CD4-positive, alpha-beta T cell (primary cell): Measurements from ENCODE around the gene GBGT1. TPM values are rescaled to one million over a fixed set of nuclear protein-coding genes. Genes with fewer than 3 reads are reported as not detected.

ENCODE experiments used
- ATAC-seq: fragments of 200-7000 bp; cut with Tn5 transposase; one replicate; pipeline ENCODE4 v1.10.0; 2022; ENCODE audit warnings: mild to moderate bottlenecking; ENCODE audit not compliant: poor library complexity
- CTCF ChIA-PET: fragments of 350-600 bp; sonication (Branson Sonifier 250); formaldehyde crosslinking; loops from one replicate; lab custom pipeline; 2021; ENCODE audit warnings: antibody characterized with exemption, inconsistent platforms; lab: Charles Lee
- POLR2A ChIA-PET: fragments of 350-600 bp; sonication (Branson Sonifier 250); formaldehyde crosslinking; loops from one replicate; lab custom pipeline; 2021; ENCODE audit warnings: antibody characterized with exemption, inconsistent platforms; lab: Charles Lee
- DNase-seq, 14 experiments: peaks; one replicate each; pipeline ENCODE4 v3.0.0-alpha.2; 2013 to 2020; ENCODE audit warnings: mixed read lengths in 2 of 14
- H3K27ac ChIP-seq, 2 donors: one replicate each; pipeline versions ENCODE4 v1.5.1 to v1.7.0; 2013; ENCODE audit warnings: low read length in 2 of 2, low read depth in 1 of 2, mild to moderate bottlenecking in 1 of 2
- H3K27me3 ChIP-seq, 2 experiments: 1 replicate in 1 of 2; 2 replicates in 1 of 2; pipeline versions ENCODE4 v1.6.1 to v1.7.0; 2013; ENCODE audit warnings: low read length in 2 of 2, control low read depth in 1 of 2, mild to moderate bottlenecking in 1 of 2, moderate library complexity in 1 of 2; ENCODE audit not compliant: insufficient read depth in 2 of 2, control insufficient read depth in 1 of 2
- H3K36me3 ChIP-seq: one replicate; pipeline ENCODE4 v1.6.1; 2013; ENCODE audit warnings: low read length, control low read depth; ENCODE audit not compliant: insufficient read depth
- H3K4me1 ChIP-seq: one replicate; pipeline ENCODE4 v1.6.1; 2013; ENCODE audit warnings: low read length, control low read depth; ENCODE audit not compliant: insufficient read depth
- H3K4me3 ChIP-seq: one replicate; pipeline ENCODE4 v1.5.1; 2013; ENCODE audit warnings: mild to moderate bottlenecking, low read length, moderate library complexity
- H3K9me3 ChIP-seq, 2 experiments: 1 replicate in 1 of 2; 2 replicates in 1 of 2; pipeline versions ENCODE4 v1.6.1 to v1.7.0; 2013; ENCODE audit warnings: low read length in 2 of 2, mild to moderate bottlenecking in 2 of 2, control low read depth in 1 of 2, moderate library complexity in 1 of 2; ENCODE audit not compliant: control insufficient read depth in 1 of 2, insufficient read depth in 1 of 2
- H3K27ac Mint-ChIP-seq: one replicate; pipeline ENCODE4 v1.8.0; 2020; ENCODE audit warnings: mixed read lengths
- H3K27me3 Mint-ChIP-seq: one replicate; pipeline ENCODE4 v1.8.0; 2021; ENCODE audit warnings: mixed read lengths
- H3K36me3 Mint-ChIP-seq: one replicate; pipeline ENCODE4 v1.8.0; 2021; ENCODE audit warnings: low read depth, mixed read lengths
- H3K4me1 Mint-ChIP-seq: one replicate; pipeline ENCODE4 v1.8.0; 2021; ENCODE audit warnings: low read depth, mixed read lengths
- H3K4me3 Mint-ChIP-seq: one replicate; pipeline ENCODE4 v1.8.0; 2020; ENCODE audit warnings: mild to moderate bottlenecking, mixed read lengths
- H3K9me3 Mint-ChIP-seq: one replicate; pipeline ENCODE4 v1.8.0; 2020; ENCODE audit warnings: mixed read lengths
- CTCF ChIP-seq: fragments of 200-600 bp; IDR thresholded peaks from one replicate; pipeline ENCODE4 v1.8.0; 2022; ENCODE audit warnings: antibody characterized with exemption, mild to moderate bottlenecking
- intact Hi-C, 2 experiments: fragments of 100-400 bp; cut with DNase I in 1 of 2; cut with micrococcal nuclease in 1 of 2; formaldehyde crosslinking; loops; one replicate each; pipeline versions ENCODE4 v1.15.1 to v1.9.0; 2023 to 2025; cut with DNase I, micrococcal nuclease
- total RNA-seq, 174 experiments: library from RNA in 2 of 174; stranded (reverse) in 2 of 174; gene quantifications; one replicate each; pipeline ENCODE4 v1.2.3 and lab custom pipeline; 2021 to 2026

GBGT1 gene
- total RNA-seq, 2 experiments from 2014 or later = 1.3 to 1.8 TPM

- Mint-ChIP-seq H3K4me3 (peak overlapping the region; percentile 76), H3K27me3 (no peaks in the 10 kb centered on the region), H3K27ac (peak overlapping the region; percentile 95), H3K36me3 (peaks cover 13% of the 10 kb centered on the region), H3K4me1 (peaks cover 67% of the 10 kb centered on the region), H3K9me3 (no peaks in the 10 kb centered on the region)
- Histone ChIP-seq H3K9me3 (no peaks in the 10 kb centered on the region), H3K27ac (peak overlapping the region; percentile 71 to 83), H3K4me3 (peak overlapping the region; percentile 46), H3K36me3 (peaks cover 12% of the 10 kb centered on the region), H3K4me1 (peaks cover 87% of the 10 kb centered on the region), H3K27me3 (no peaks in the 10 kb centered on the region)
- peak; percentile 99 for TF ChIP-seq CTCF
- POLR2A ChIA-PET = interaction anchor here (0.6 to 2.9 kb wide), 19 partner anchors 8 to 315 kb away, joined by 3 to 48 read pairs (median 5); partner anchors contain the start of genes CACFD1, GBGT1, GTF3C5 and MED22
- DNase-seq = peak; percentile 73 to 98 (median 93)
- peak; percentile 46 for ATAC-seq
- CTCF ChIA-PET = interaction anchor here (0.9 to 3.1 kb wide), 22 partner anchors 10 to 227 kb away, joined by 3 to 61 read pairs (median 6); partner anchors contain the start of gene RALGDS
- intact Hi-C loops = loop anchor here (1.0 to 10.0 kb wide), 3 partner anchors 24 to 200 kb away; partner anchors contain the start of genes RALGDS (in 1 of the 2) and TSC1 (in 1 of the 2)
Measured at GRCh38 chr9:133144142-133144903, 19.4 kb downstream of the GBGT1 start.

- H3K9me3 ChIP-seq = no peaks in the 10 kb centered on the region
- peak overlapping the region; percentile 46 for H3K4me3 ChIP-seq
- Mint-ChIP-seq H3K4me3 (peak overlapping the region; percentile 76), H3K9me3 (no peaks in the 10 kb centered on the region), H3K27ac (peak overlapping the region; percentile 95), H3K27me3 (no peaks in the 10 kb centered on the region), H3K36me3 (peaks cover 13% of the 10 kb centered on the region), H3K4me1 (peaks cover 71% of the 10 kb centered on the region)
- no peak for TF ChIP-seq CTCF
- intact Hi-C loops = loop anchor here (1.0 to 10.0 kb wide), 3 partner anchors 23 to 199 kb away; partner anchors contain the start of genes RALGDS (in 1 of the 2) and TSC1 (in 1 of the 2)
- H3K27me3 ChIP-seq = no peaks in the 10 kb centered on the region
- peak overlapping the region; percentile 71 to 96 for H3K27ac ChIP-seq
- ChIA-PET CTCF (interaction anchor here (0.9 to 3.1 kb wide), 22 partner anchors 9 to 228 kb away, joined by 3 to 61 read pairs (median 6); partner anchors contain the start of gene RALGDS), POLR2A (interaction anchor here (0.9 to 2.9 kb wide), 19 partner anchors 7 to 204 kb away, joined by 3 to 48 read pairs (median 5); partner anchors contain the start of genes GBGT1, GTF3C5, MED22 and RALGDS)
- ATAC-seq = no peak
- peaks cover 92% of the 10 kb centered on the region for H3K4me1 ChIP-seq
- peaks cover 12% of the 10 kb centered on the region for H3K36me3 ChIP-seq
- no peak for DNase-seq
Measured at GRCh38 chr9:133143639-133144141, 20.0 kb downstream of the GBGT1 start.
